Activated T-helper 1 cell treated with Interleukin-2 at 50 U/mL for 16 hours (primary cell): ENCODE measurements around the gene GRIK1.

Source experiments
- DNase-seq: peaks from one replicate; pipeline ENCODE4 v3.0.0-alpha.2; 2020; ENCODE audit warnings: low read depth

Gene GRIK1

GRCh38 chr21:29671728-29672127 is 268.1 kb downstream of the GRIK1 start:
- no peak for DNase-seq

GRCh38 chr21:29670228-29670627 is 269.6 kb downstream of the GRIK1 start:
- no peak for DNase-seq

GRCh38 chr21:29669416-29669815 is 270.4 kb downstream of the GRIK1 start:
- no peak for DNase-seq

- DNase-seq, result no peak
Measured at GRCh38 chr21:29667651-29668050, 272.1 kb downstream of the GRIK1 start.

GRCh38 chr21:29664615-29665014 is 275.2 kb downstream of the GRIK1 start:
- no peak for DNase-seq

GRCh38 chr21:29661672-29662442 is 277.9 kb downstream of the GRIK1 start:
- DNase-seq, result no peak

GRCh38 chr21:29660047-29660720 is 279.6 kb downstream of the GRIK1 start:
- DNase-seq, result no peak

GRCh38 chr21:29658934-29659203 is 280.9 kb downstream of the GRIK1 start:
- no peak for DNase-seq

- no peak for DNase-seq
Measured at GRCh38 chr21:29658177-29658933, 281.4 kb downstream of the GRIK1 start.

- no peak for DNase-seq
Measured at GRCh38 chr21:29657240-29657989, 282.4 kb downstream of the GRIK1 start.

- DNase-seq, result no peak
Measured at GRCh38 chr21:29656504-29657239, 283.1 kb downstream of the GRIK1 start.

GRCh38 chr21:29655577-29655976 is 284.2 kb downstream of the GRIK1 start:
- no peak for DNase-seq

GRCh38 chr21:29654855-29655254 is 284.9 kb downstream of the GRIK1 start:
- no peak for DNase-seq

GRCh38 chr21:29654203-29654602 is 285.6 kb downstream of the GRIK1 start:
- DNase-seq, result no peak

- DNase-seq, result no peak
Measured at GRCh38 chr21:29650523-29651022, 289.2 kb downstream of the GRIK1 start.

- DNase-seq, result no peak
Measured at GRCh38 chr21:29649406-29649814, 290.4 kb downstream of the GRIK1 start.

GRCh38 chr21:29648710-29649240 is 291.0 kb downstream of the GRIK1 start:
- no peak for DNase-seq

- no peak for DNase-seq
Measured at GRCh38 chr21:29647353-29647781, 292.4 kb downstream of the GRIK1 start.

GRCh38 chr21:29645666-29646553 is 293.9 kb downstream of the GRIK1 start:
- no peak for DNase-seq

- DNase-seq, result no peak
Measured at GRCh38 chr21:29643289-29643688, 296.5 kb downstream of the GRIK1 start.
